HG03565 (cell line): ENCODE results near the gene TTC33.
"Not testable (repeated sequence)": the region's sequence is repeated elsewhere in the genome, so short reads cannot be mapped to it uniquely, and the experiment has no call there.

Experiments used
- ATAC-seq: cut with Tn5 transposase; IDR thresholded peaks from one replicate; pipeline ENCODE4 v1.9.1; 2021; ENCODE audit warnings: mild to moderate bottlenecking, moderate library complexity; ENCODE audit not compliant: unreplicated experiment

TTC33 gene

DNA sequence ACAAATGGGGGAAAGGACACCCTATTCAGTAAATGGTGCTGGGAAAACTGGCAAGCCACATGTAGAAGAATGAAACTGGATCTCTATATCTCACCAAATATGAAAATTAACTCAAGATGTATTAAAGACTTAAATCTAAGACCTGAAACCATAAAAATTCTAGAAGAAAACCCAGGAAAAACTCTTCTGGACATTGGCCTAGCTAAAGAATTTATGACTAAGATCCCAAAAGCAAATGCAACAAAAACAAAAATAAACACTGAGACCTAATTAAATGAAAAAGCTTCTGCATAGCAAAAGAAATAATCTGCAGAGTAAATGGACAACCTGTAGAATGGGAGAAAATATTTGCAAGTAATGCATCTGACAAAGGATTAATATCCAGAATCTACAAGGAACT lies 99.7 kb downstream of the TTC33 start:
- ATAC-seq: not testable (repeated sequence)

DNA sequence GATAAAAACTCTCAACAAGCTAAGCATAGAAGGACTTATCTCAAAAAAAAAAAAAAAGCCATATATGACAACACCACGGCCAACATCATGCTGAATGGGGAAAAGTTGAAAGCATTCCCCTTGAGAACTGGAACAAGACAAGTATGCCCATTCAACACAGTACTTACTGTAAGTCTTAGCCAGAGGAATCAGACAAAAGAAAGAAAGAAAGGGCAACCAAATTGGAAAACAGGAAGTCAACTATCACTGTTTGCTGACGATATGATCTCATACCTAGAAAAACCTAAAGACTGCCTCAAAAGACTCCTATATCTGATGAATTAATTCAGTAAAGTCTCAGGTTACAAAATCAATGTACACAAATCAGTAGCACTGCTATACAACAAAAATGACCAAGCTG lies 100.6 kb downstream of the TTC33 start:
- no peak for ATAC-seq

- ATAC-seq: no peak
These were observed 101.3 kb downstream of the TTC33 start for GRCh38 chr5:40654377-40654991.

- no peak for ATAC-seq
These were observed 102.3 kb downstream of the TTC33 start for GRCh38 chr5:40653221-40654022.

DNA sequence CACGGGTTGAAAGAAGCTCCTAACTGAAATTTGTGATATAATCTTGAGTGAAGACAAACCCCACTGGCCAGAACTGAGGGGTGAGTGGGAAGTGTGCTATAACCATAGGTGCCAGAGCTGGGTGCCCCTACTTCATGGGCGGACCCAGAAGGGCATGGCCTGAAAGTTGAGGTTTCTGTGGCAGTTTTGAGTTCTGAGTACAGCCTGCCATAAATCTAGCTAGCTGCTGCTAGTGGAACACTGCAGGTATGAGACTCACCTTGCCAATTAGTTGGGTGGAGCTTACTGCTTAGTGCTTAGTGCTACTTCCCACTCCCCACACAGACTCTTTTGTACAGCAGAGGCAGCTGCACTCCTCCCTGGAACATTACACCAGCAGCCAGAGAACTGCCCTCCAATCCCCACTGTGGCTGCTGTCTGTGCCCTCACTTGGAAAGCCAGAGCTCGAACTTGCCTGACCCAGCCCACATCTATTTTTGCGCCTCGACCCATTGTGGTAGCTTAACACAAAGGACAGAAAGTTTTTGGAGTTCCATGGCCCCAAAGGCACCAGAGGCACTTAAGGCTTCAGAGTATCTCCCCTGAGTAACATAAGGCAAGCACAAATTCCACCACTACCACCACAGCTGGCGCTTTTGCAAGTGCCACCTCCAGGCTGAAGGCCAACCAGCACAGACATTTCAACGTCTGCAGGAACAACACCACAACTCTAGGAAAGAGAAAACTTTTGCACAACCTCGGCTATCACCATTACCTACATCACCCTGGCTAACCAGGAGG lies 103.1 kb downstream of the TTC33 start:
- ATAC-seq: no peak

DNA sequence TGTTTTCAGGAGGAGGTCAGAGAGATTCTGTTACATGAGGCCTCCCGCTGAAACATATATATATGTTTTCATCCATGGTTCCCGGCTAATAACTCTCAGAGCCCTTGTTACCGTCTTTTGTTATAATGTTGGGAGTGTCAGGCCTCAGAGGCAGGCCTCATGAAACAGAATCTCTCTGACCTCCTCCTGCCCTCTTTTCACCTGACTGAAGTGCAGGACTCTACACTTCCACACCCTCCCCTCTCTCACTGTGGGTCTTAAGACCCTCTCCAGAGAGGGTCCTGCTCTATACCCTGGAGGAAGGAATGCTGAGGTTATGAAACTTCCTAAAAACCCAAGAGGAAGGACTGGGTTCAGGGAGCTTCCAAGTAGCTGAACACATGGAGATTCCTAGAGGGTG lies 104.6 kb downstream of the TTC33 start:
- ATAC-seq: no peak

- ATAC-seq: no peak
These were observed 106.2 kb downstream of the TTC33 start for GRCh38 chr5:40649463-40650030.

DNA sequence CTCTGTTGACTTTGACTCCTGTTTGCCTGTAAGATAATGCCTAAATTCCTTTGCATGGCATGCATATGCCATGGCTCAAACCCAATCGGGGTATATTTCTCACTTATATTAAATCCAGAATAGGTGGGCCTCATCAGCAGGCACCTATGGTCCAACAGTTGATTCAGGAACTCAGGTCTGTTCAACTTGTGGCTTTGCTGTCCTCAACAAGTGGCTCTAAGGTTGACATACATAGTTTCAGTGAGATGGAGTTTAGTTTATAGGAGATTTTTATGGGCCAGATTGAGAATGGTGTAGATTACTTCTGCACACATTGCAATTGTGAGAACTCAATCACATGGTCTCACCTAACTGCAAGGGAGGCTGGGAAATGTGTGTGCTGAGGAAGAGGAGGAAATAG lies 107.6 kb downstream of the TTC33 start:
- no peak for ATAC-seq

DNA sequence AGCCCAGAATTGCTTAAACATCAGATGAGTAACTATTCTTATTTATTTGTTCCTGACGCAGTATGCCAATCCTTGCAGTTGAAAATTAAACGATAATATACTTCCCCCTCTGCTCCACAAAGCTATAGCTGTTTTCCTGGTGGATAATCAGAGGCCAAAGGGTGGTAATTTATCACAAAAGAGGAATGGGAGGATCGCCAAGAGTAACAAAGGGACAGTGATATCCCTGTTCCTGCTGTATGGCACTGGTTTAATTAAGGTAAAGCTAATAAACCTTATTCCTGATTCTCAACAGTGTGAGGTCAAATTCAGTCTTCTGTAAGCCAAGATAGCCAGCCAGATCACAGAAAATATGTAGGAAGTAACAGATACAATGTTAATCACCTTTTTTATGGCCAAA lies 109.5 kb downstream of the TTC33 start:
- ATAC-seq: no peak

DNA sequence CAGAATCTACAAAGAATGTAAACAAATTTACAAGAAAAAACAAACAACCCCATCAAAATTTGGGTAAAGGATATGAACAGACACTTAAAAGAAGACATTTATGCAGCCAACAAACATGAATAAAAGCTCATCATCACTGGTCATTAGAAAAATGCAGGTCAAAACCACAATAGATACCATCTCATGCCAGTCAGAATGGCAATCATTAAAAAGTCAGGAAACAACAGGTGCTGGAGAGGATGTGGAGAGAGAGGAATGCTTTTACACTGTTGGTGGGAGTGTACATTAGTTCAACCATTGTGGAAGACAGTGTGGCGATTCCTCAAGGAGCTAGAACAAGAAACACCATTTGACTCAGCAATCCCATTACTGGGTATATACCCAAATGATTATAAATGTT lies 116.2 kb downstream of the TTC33 start:
- ATAC-seq: not testable (repeated sequence)

- ATAC-seq: no peak
These were observed 121.2 kb downstream of the TTC33 start for GRCh38 chr5:40634593-40634992.

DNA sequence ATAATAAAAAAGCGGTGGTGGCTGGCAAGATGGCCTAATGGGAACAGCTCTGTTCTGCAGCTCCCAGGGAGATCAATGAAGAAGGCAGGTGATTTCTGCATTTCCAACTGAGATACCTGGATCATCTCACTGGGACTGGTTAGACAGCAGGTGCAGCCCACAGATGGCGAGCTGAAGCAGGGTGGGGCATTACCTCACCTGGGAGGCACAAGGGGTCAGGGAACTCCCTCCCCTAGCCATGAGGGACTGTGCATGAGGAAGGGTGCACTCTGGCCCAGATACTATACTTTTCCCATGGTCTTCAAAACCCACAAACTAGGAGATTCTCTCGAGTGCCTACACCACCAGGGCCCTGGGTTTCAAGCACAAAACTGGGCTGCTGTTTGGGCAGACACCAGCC lies 121.6 kb downstream of the TTC33 start:
- no peak for ATAC-seq

DNA sequence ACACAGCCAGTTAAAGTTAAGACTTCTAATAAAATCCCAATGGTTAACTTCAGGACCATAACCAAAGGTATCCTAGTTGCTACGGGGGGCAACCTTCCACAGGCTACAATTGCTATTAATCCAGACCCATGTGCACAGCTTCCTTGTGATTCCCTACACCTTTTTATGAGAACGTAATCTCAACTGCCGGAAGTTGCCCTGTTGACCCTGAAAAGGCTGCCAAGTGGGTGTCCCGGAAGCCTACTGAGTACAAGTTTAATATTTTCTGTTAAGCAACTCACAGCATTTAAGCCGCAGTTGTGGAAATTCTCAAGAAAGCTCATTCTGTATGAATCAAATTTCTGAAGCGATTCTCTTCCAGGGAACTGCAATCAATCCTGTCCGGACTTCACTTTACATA lies 124.5 kb downstream of the TTC33 start:
- no peak for ATAC-seq

DNA sequence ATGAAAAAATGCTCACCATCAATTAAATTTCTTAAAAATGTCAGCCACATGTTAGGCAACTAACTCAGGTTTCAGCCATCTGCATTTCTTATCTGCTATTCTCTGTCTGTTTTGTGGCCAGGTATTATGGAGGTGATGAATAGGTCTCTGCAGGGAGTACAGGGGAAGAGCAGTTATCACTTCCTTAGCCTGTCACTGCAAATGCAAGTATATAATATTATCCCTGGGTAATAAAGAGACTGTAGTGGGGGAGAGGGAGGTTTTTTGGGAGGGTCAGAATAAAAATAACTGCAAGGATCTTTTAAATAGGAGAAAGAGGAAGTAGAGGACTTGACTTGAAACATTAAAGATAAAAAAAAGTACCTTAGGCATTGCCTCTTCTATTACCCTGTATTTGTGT lies 125.6 kb downstream of the TTC33 start:
- no peak for ATAC-seq

DNA sequence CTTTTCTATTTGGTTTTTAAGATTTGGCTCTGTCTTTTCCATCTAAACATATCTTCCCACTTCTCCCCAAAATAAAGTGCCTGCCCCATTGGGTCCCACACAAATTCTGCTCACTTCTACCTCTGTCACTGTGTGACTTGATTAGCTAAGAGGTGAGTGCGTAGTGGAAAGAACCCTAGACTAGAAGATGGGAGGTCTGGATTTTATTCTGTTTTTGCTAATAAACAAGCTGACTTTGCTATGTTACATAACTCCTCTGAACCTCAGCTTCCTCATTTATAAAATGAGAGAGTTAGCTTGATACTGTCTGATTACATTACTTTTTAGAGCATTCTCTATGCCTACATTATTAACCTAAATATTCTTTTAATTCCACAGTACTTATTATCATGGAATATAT lies 127.4 kb downstream of the TTC33 start:
- no peak for ATAC-seq

DNA sequence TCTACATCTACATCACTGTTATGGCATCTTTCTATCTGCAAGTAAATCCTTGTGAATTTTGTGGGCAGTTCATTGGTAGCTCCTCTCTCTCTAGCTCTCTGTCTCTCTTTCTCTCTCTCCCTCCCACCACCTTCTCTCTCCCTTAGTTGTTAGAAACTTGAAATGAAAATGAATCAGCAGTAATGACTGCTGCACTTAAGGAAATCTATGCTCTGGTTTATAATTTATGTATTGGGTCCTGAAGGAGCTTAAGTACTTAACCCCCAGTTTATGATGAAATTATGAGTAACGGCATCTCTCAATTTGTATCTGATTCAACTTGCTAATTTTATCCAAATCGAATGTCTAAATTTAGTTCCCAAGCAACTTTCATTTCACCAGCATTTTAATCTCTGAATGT lies 128.1 kb downstream of the TTC33 start:
- ATAC-seq: no peak

DNA sequence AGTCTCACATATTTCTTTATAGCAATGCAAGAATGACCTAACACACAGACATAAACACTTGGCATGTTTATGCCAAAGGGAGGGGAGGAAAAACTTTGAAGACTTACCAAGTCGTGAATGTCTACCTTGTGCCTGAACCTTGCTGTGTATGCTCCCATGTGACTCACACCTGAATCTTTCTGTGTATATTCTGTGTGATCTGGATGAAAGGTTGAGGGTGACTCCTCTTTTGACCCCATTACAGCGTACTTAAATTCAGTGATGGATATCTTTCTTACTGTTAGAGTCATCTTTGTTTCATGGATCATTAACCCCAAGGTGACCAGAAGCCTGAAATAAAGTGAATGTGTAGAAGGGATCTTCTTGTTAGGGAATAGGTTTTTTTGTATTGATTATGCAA lies 129.0 kb downstream of the TTC33 start:
- no peak for ATAC-seq

- no peak for ATAC-seq
These were observed 132.0 kb downstream of the TTC33 start for GRCh38 chr5:40623480-40624420.

- no peak for ATAC-seq
These were observed 133.1 kb downstream of the TTC33 start for GRCh38 chr5:40622463-40623252.

GRCh38 chr5:40619421-40619820 lies 136.3 kb downstream of the TTC33 start:
- ATAC-seq: no peak
